Peyer's patch (tissue), 4 donors: Measurements from ENCODE around the gene CDK2.

ENCODE experiments used
- CTCF ChIP-seq, 6 experiments: fragments of 450-650 bp in 4 of 6; fragments of 200-600 bp in 2 of 6; sonication (generic) in 1 of 6; IDR thresholded peaks; one replicate each; pipeline ENCODE4 v1.5.1; 2017 to 2019; ENCODE audit warnings: antibody characterized with exemption in 6 of 6, mild to moderate bottlenecking in 3 of 6, moderate library complexity in 1 of 6
- POLR2A ChIP-seq, 2 donors: fragments of 450-650 bp; IDR thresholded peaks; one replicate each; pipeline ENCODE4 v1.5.1; 2017; ENCODE audit warnings: antibody characterized with exemption in 2 of 2, mild to moderate bottlenecking in 2 of 2, moderate library complexity in 2 of 2

DNA sequence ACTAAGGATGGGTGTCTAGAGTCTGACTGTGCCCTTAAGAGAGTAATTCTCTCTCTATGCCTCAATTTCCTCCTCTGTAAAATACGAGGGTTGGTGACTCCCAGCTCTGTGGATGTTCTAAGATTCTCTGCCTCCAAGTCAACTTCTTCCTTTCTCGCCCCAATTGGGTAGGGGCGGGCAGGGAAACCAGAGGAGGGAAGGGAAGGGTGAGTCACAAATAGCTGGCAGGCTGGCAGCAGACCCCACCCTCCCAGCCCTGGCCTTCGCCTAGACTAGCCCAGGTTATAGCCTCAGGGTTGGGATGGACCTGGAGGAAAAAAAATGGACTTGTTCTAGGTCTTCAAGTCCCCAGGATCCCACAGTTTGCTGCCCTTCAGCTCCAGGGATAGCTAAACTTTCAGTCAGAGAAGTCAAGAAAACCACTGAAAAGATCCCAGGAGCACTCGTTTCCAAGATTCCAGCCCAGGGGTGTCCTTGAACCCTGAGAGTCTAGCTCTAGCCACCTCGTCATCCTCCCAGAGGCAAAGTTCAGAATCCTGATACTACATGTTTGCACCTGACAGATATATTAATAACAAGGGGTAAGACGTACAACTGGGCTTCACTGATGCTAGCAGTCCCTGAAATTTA, 33.3 kb upstream of the CDK2 start:
- TF ChIP-seq CTCF (IDR thresholded peaks at IDR 0.05) (no peak), POLR2A (IDR thresholded peaks at IDR 0.05) (peak; percentile 36 to 78)
